Measurements from ENCODE around the gene HMGCLL1. TPM values are rescaled to one million over a fixed set of nuclear protein-coding genes. Genes with fewer than 3 reads are reported as not detected.

Gene HMGCLL1
- total RNA-seq, 1 donor from 2014 or later, result 0.17 TPM

- Mint-ChIP-seq H3K27ac (ENCODE audit: unreplicated experiment) (no peak overlapping the region), H3K27me3 (ENCODE audit: low read depth) (peaks cover 9% of the 10 kb centered on the region), H3K9me3 (ENCODE audit: low read depth) (peaks cover 3% of the 10 kb centered on the region), H3K4me3 (ENCODE audit: unreplicated experiment) (no peak overlapping the region), H3K4me1 (ENCODE audit: low read depth) (no peaks in the 10 kb centered on the region), H3K36me3 (ENCODE audit: low read depth) (no peaks in the 10 kb centered on the region)
- TF ChIP-seq CTCF (IDR thresholded peaks at IDR 0.05), result no peak
- DNase-seq (ENCODE audit: low spot score), result no peak
Measured at GRCh38 chr6:55410674-55411073, 168.3 kb downstream of the HMGCLL1 start.

GRCh38 chr6:55405474-55406235 is 173.3 kb downstream of the HMGCLL1 start:
- DNase-seq (ENCODE audit: low spot score), result no peak
- no peaks in the 10 kb centered on the region for H3K9me3 Mint-ChIP-seq (ENCODE audit: low read depth)
- peaks cover 1% of the 10 kb centered on the region for H3K27me3 Mint-ChIP-seq (ENCODE audit: low read depth)
- H3K4me3 Mint-ChIP-seq (ENCODE audit: unreplicated experiment), result no peak overlapping the region
- no peaks in the 10 kb centered on the region for H3K4me1 Mint-ChIP-seq (ENCODE audit: low read depth)
- H3K27ac Mint-ChIP-seq (ENCODE audit: unreplicated experiment), result no peak overlapping the region
- no peak for TF ChIP-seq CTCF (IDR thresholded peaks at IDR 0.05)
- H3K36me3 Mint-ChIP-seq (ENCODE audit: low read depth), result no peaks in the 10 kb centered on the region

GRCh38 chr6:55399351-55399750 is 179.6 kb downstream of the HMGCLL1 start:
- Mint-ChIP-seq H3K4me3 (ENCODE audit: unreplicated experiment) (no peak overlapping the region), H3K4me1 (ENCODE audit: low read depth) (no peaks in the 10 kb centered on the region), H3K9me3 (ENCODE audit: low read depth) (no peaks in the 10 kb centered on the region), H3K36me3 (ENCODE audit: low read depth) (no peaks in the 10 kb centered on the region), H3K27me3 (ENCODE audit: low read depth) (peaks cover 11% of the 10 kb centered on the region), H3K27ac (ENCODE audit: unreplicated experiment) (no peak overlapping the region)
- no peak for DNase-seq (ENCODE audit: low spot score)
- no peak for TF ChIP-seq CTCF (IDR thresholded peaks at IDR 0.05)

GRCh38 chr6:55397986-55398385 is 181.0 kb downstream of the HMGCLL1 start:
- Mint-ChIP-seq H3K27ac (ENCODE audit: unreplicated experiment) (no peak overlapping the region), H3K27me3 (ENCODE audit: low read depth) (peaks cover 16% of the 10 kb centered on the region), H3K36me3 (ENCODE audit: low read depth) (no peaks in the 10 kb centered on the region), H3K4me3 (ENCODE audit: unreplicated experiment) (no peak overlapping the region), H3K9me3 (ENCODE audit: low read depth) (no peaks in the 10 kb centered on the region), H3K4me1 (ENCODE audit: low read depth) (no peaks in the 10 kb centered on the region)
- no peak for DNase-seq (ENCODE audit: low spot score)
- no peak for TF ChIP-seq CTCF (IDR thresholded peaks at IDR 0.05)

- no peaks in the 10 kb centered on the region for H3K9me3 Mint-ChIP-seq (ENCODE audit: low read depth)
Measured at GRCh38 chr6:55395871-55396270, 183.1 kb downstream of the HMGCLL1 start.

More at GRCh38 chr6:55395871-55396270, 183.1 kb downstream of the HMGCLL1 start:
- TF ChIP-seq CTCF (IDR thresholded peaks at IDR 0.05), result no peak
- H3K36me3 Mint-ChIP-seq (ENCODE audit: low read depth), result no peaks in the 10 kb centered on the region
- no peak for DNase-seq (ENCODE audit: low spot score)
- H3K27ac Mint-ChIP-seq (ENCODE audit: unreplicated experiment), result no peak overlapping the region
- peaks cover 18% of the 10 kb centered on the region for H3K27me3 Mint-ChIP-seq (ENCODE audit: low read depth)
- no peaks in the 10 kb centered on the region for H3K4me1 Mint-ChIP-seq (ENCODE audit: low read depth)
- no peak overlapping the region for H3K4me3 Mint-ChIP-seq (ENCODE audit: unreplicated experiment)
